HUES6 (cell line): ENCODE results near the gene CCDC69.
"Not testable (repeated sequence)": the region's sequence is repeated elsewhere in the genome, so short reads cannot be mapped to it uniquely, and the experiment has no call there.

Source experiments
- H3K27ac ChIP-seq: 2 replicates; pipeline ENCODE4 v1.7.0; 2013; ENCODE audit warnings: low read depth, mild to moderate bottlenecking, low read length, inconsistent platforms
- H3K27me3 ChIP-seq: 2 replicates; pipeline ENCODE4 v1.6.1; 2013; ENCODE audit warnings: low read length; ENCODE audit not compliant: control insufficient read depth, insufficient read depth
- H3K36me3 ChIP-seq: 2 replicates; pipeline ENCODE4 v1.6.1; 2013; ENCODE audit warnings: low read length; ENCODE audit not compliant: control insufficient read depth, insufficient read depth
- H3K4me1 ChIP-seq: 2 replicates; pipeline ENCODE4 v1.6.1; 2013; ENCODE audit warnings: low read length; ENCODE audit not compliant: control insufficient read depth, insufficient read depth
- H3K4me3 ChIP-seq: 2 replicates; pipeline ENCODE4 v1.5.1; 2013; ENCODE audit warnings: low read depth, low read length
- H3K9ac ChIP-seq: one replicate; pipeline ENCODE4 v1.6.1; 2013; ENCODE audit warnings: mild to moderate bottlenecking, low read length
- H3K9me3 ChIP-seq: 2 replicates; pipeline ENCODE4 v1.6.1; 2013; ENCODE audit warnings: low read depth, low read length; ENCODE audit not compliant: control insufficient read depth, insufficient read depth

Gene CCDC69

GRCh38 chr5:151179489-151179840, 44.4 kb downstream of the CCDC69 start:
- no peaks in the 10 kb centered on the region for H3K9me3 ChIP-seq
- H3K4me3 ChIP-seq: no peak overlapping the region
- H3K36me3 ChIP-seq: no peaks in the 10 kb centered on the region

GRCh38 chr5:151178777-151179488, 45.0 kb downstream of the CCDC69 start:
- Histone ChIP-seq H3K4me1 (no peaks in the 10 kb centered on the region), H3K9me3 (no peaks in the 10 kb centered on the region), H3K4me3 (no peak overlapping the region), H3K36me3 (no peaks in the 10 kb centered on the region), H3K27me3 (no peaks in the 10 kb centered on the region), H3K27ac (no peak overlapping the region), H3K9ac (no peak overlapping the region)

More at GRCh38 chr5:151179489-151179840, 44.4 kb downstream of the CCDC69 start:
- Histone ChIP-seq H3K9ac (no peak overlapping the region), H3K27ac (no peak overlapping the region), H3K27me3 (no peaks in the 10 kb centered on the region), H3K4me1 (no peaks in the 10 kb centered on the region)

GRCh38 chr5:151178372-151178771, 45.5 kb downstream of the CCDC69 start:
- H3K36me3 ChIP-seq: no peaks in the 10 kb centered on the region
- H3K27me3 ChIP-seq: no peaks in the 10 kb centered on the region
- no peak overlapping the region for H3K9ac ChIP-seq
- H3K4me3 ChIP-seq: no peak overlapping the region
- H3K9me3 ChIP-seq: no peaks in the 10 kb centered on the region
- no peaks in the 10 kb centered on the region for H3K4me1 ChIP-seq
- H3K27ac ChIP-seq: no peak overlapping the region

- not testable (repeated sequence) for H3K4me3 ChIP-seq, H3K9me3 ChIP-seq, H3K27ac ChIP-seq, H3K4me1 ChIP-seq, H3K9ac ChIP-seq, H3K36me3 ChIP-seq, H3K27me3 ChIP-seq
These were observed 47.6 kb downstream of the CCDC69 start for GRCh38 chr5:151176268-151176667.

- Histone ChIP-seq H3K4me3 (no peak overlapping the region), H3K9ac (no peak overlapping the region), H3K36me3 (no peaks in the 10 kb centered on the region), H3K27ac (no peak overlapping the region), H3K4me1 (no peaks in the 10 kb centered on the region), H3K27me3 (no peaks in the 10 kb centered on the region), H3K9me3 (no peaks in the 10 kb centered on the region)
These were observed 49.2 kb downstream of the CCDC69 start for GRCh38 chr5:151174612-151175101.

GRCh38 chr5:151173711-151174611, 49.9 kb downstream of the CCDC69 start:
- H3K4me1 ChIP-seq: no peaks in the 10 kb centered on the region
- no peak overlapping the region for H3K9ac ChIP-seq
- no peak overlapping the region for H3K27ac ChIP-seq
- H3K9me3 ChIP-seq: no peaks in the 10 kb centered on the region
- no peaks in the 10 kb centered on the region for H3K36me3 ChIP-seq
- H3K4me3 ChIP-seq: no peak overlapping the region
- H3K27me3 ChIP-seq: no peaks in the 10 kb centered on the region

GRCh38 chr5:151171529-151171928, 52.4 kb downstream of the CCDC69 start:
- Histone ChIP-seq H3K27ac (no peak overlapping the region), H3K27me3 (no peaks in the 10 kb centered on the region), H3K9me3 (no peaks in the 10 kb centered on the region), H3K36me3 (no peaks in the 10 kb centered on the region), H3K4me3 (no peak overlapping the region), H3K4me1 (no peaks in the 10 kb centered on the region), H3K9ac (no peak overlapping the region)

- no peaks in the 10 kb centered on the region for H3K9me3 ChIP-seq
- no peak overlapping the region for H3K9ac ChIP-seq
- no peak overlapping the region for H3K27ac ChIP-seq
- H3K4me3 ChIP-seq: no peak overlapping the region
- 0 out of 2 replicates have a peak, but pooled peaks cover 3% of the 10 kb centered on the region for H3K4me1 ChIP-seq
- H3K36me3 ChIP-seq: no peaks in the 10 kb centered on the region
- no peaks in the 10 kb centered on the region for H3K27me3 ChIP-seq
These were observed 55.1 kb downstream of the CCDC69 start for GRCh38 chr5:151168602-151169344.

- no peaks in the 10 kb centered on the region for H3K27me3 ChIP-seq
- H3K27ac ChIP-seq: no peak overlapping the region
- no peak overlapping the region for H3K9ac ChIP-seq
- H3K4me1 ChIP-seq: 0 out of 2 replicates have a peak, but pooled peaks cover 3% of the 10 kb centered on the region
- no peaks in the 10 kb centered on the region for H3K36me3 ChIP-seq
- no peak overlapping the region for H3K4me3 ChIP-seq
- no peaks in the 10 kb centered on the region for H3K9me3 ChIP-seq
These were observed 56.9 kb downstream of the CCDC69 start for GRCh38 chr5:151167022-151167421.

- Histone ChIP-seq H3K4me1 (0 out of 2 replicates have a peak, but pooled peaks cover 3% of the 10 kb centered on the region), H3K9me3 (no peaks in the 10 kb centered on the region), H3K4me3 (no peak overlapping the region), H3K27ac (no peak overlapping the region), H3K27me3 (no peaks in the 10 kb centered on the region), H3K36me3 (no peaks in the 10 kb centered on the region), H3K9ac (no peak overlapping the region)
These were observed 59.1 kb downstream of the CCDC69 start for GRCh38 chr5:151164687-151165392.
